H1 (cell line): Measurements from ENCODE around the gene TWSG1. TPM values are rescaled to one million over a fixed set of nuclear protein-coding genes. Genes with fewer than 3 reads are reported as not detected.

Experiments used
- CTCF ChIA-PET: fragments of 300-600 bp; sonication (Branson Sonifier 250); formaldehyde crosslinking; loops from one replicate; lab custom pipeline; 2021; ENCODE audit not compliant: partially characterized antibody; lab: Charles Lee
- POLR2A ChIA-PET: fragments of 300-600 bp; sonication (Branson Sonifier 250); formaldehyde crosslinking; loops from one replicate; lab custom pipeline; 2021; ENCODE audit warnings: inconsistent platforms; ENCODE audit not compliant: partially characterized antibody; lab: Charles Lee
- DNase-seq, 2 experiments: peaks; one replicate each; pipeline versions ENCODE4 v3.0.0 to v3.0.0-alpha.2; 2010 to 2022; ENCODE audit warnings: low spot score in 2 of 2, low read depth in 1 of 2, mixed read lengths in 1 of 2
- FAIRE-seq: peaks from 2 replicates; lab custom pipeline; 2011; peaks lifted over from hg19 to GRCh38; lab: Jason Lieb, UNC
- H2AFZ ChIP-seq: 2 replicates; pipeline ENCODE4 v1.8.1; 2012; ENCODE audit warnings: low read length, inconsistent platforms
- H2AK5ac ChIP-seq: 2 replicates; pipeline ENCODE4 v1.6.1; 2013; ENCODE audit warnings: low read depth, low read length
- H2BK120ac ChIP-seq: replicated peaks from 2 replicates; pipeline ENCODE3; 2013; ENCODE audit warnings: low read depth, low read length, inconsistent platforms
- H2BK12ac ChIP-seq: 2 replicates; pipeline ENCODE4 v1.6.1; 2013; ENCODE audit warnings: low read depth, low read length
- H2BK15ac ChIP-seq: 2 replicates; pipeline ENCODE4 v1.6.1; 2013; ENCODE audit warnings: low read length
- H2BK20ac ChIP-seq: 2 replicates; pipeline ENCODE4 v1.6.1; 2013; ENCODE audit warnings: low read length
- H2BK5ac ChIP-seq: 2 replicates; pipeline ENCODE4 v1.6.1; 2013; ENCODE audit warnings: low read depth, low read length
- H3K14ac ChIP-seq: 2 replicates; pipeline ENCODE4 v1.6.1; 2013; ENCODE audit warnings: inconsistent platforms; ENCODE audit not compliant: insufficient read length
- H3K18ac ChIP-seq: 2 replicates; pipeline ENCODE4 v1.6.1; 2013; ENCODE audit warnings: low read length; ENCODE audit errors: extremely low read depth
- H3K23ac ChIP-seq: 2 replicates; pipeline ENCODE4 v1.6.1; 2013; ENCODE audit warnings: inconsistent platforms; ENCODE audit not compliant: insufficient read length
- H3K23me2 ChIP-seq: 2 replicates; pipeline ENCODE4 v1.6.1; 2013; ENCODE audit warnings: low read depth, low read length
- H3K27ac ChIP-seq: 2 replicates; pipeline ENCODE4 v1.6.1; 2011; ENCODE audit warnings: low read depth, low read length, inconsistent platforms
- H3K27me3 ChIP-seq, 4 experiments: replicated peaks in 1 of 4; 1 replicate in 1 of 4; 2 replicates in 3 of 4; pipeline versions ENCODE4 v1.6.1 to v1.8.1; 2011 to 2013; ENCODE audit warnings: low read length in 3 of 4, mild to moderate bottlenecking in 3 of 4, inconsistent platforms in 2 of 4, mixed read lengths in 2 of 4, moderate library complexity in 1 of 4; ENCODE audit not compliant: control insufficient read depth in 3 of 4, insufficient read depth in 3 of 4; ENCODE audit errors: extremely low read depth in 1 of 4
- H3K36me3 ChIP-seq, 4 experiments: 2 replicates each; pipeline versions ENCODE4 v1.6.1 to v1.8.1; 2011 to 2013; ENCODE audit warnings: mild to moderate bottlenecking in 4 of 4, low read length in 3 of 4, moderate library complexity in 2 of 4, control low read depth in 1 of 4, inconsistent platforms in 1 of 4; ENCODE audit not compliant: insufficient read depth in 4 of 4, control insufficient read depth in 2 of 4
- H3K4ac ChIP-seq: replicated peaks from 2 replicates; pipeline ENCODE3; 2013; ENCODE audit warnings: low read length, low read depth, mixed read lengths, inconsistent platforms; ENCODE audit not compliant: insufficient read length
- H3K4me1 ChIP-seq, 4 experiments: replicated peaks in 1 of 4; 1 replicate in 1 of 4; 2 replicates in 3 of 4; pipeline versions ENCODE4 v1.6.1 to v1.8.1; 2011 to 2013; ENCODE audit warnings: low read length in 3 of 4, inconsistent platforms in 2 of 4, mixed read lengths in 1 of 4; ENCODE audit not compliant: insufficient read depth in 4 of 4, control insufficient read depth in 3 of 4
- H3K4me2 ChIP-seq, 2 experiments: 2 replicates each; pipeline versions ENCODE4 v1.6.1 to v1.8.1; 2011 to 2013; ENCODE audit warnings: low read depth in 2 of 2, low read length in 2 of 2, control low read depth in 1 of 2, inconsistent platforms in 1 of 2, mild to moderate bottlenecking in 1 of 2; ENCODE audit not compliant: insufficient read depth in 1 of 2
- H3K4me3 ChIP-seq, 4 experiments: fragments of 200-600, 300-600 bp in 1 of 4; sonication (generic), shearing (Covaris generic), sonication (Bioruptor Twin) in 1 of 4; 2 replicates each; pipeline versions ENCODE4 v1.5.1 to v1.8.1; 2011 to 2016; ENCODE audit warnings: low read length in 4 of 4, low read depth in 3 of 4, control low read depth in 2 of 4, inconsistent platforms in 2 of 4, mild to moderate bottlenecking in 2 of 4, mixed read lengths in 1 of 4, moderate library complexity in 1 of 4; ENCODE audit not compliant: insufficient read depth in 2 of 4; ENCODE audit errors: extremely low read depth in 1 of 4
- H3K56ac ChIP-seq: replicated peaks from 2 replicates; pipeline ENCODE3; 2013; ENCODE audit warnings: low read depth, mild to moderate bottlenecking, mixed read lengths, low read length, inconsistent platforms; ENCODE audit not compliant: insufficient read length
- H3K79me1 ChIP-seq: 2 replicates; pipeline ENCODE4 v1.6.1; 2013; ENCODE audit warnings: low read depth, low read length, control low read depth
- H3K79me2 ChIP-seq, 2 experiments: 2 replicates each; pipeline versions ENCODE4 v1.6.1 to v1.8.1; 2012 to 2013; ENCODE audit warnings: low read length in 2 of 2, mild to moderate bottlenecking in 2 of 2, inconsistent platforms in 1 of 2; ENCODE audit not compliant: insufficient read depth in 2 of 2, control insufficient read depth in 1 of 2
- H3K9ac ChIP-seq, 4 experiments: replicated peaks in 1 of 4; 1 replicate in 1 of 4; 2 replicates in 3 of 4; pipeline versions ENCODE4 v1.6.1 to v1.8.1; 2011 to 2013; ENCODE audit warnings: low read depth in 3 of 4, low read length in 3 of 4, control low read depth in 2 of 4, mild to moderate bottlenecking in 2 of 4, moderate library complexity in 2 of 4, inconsistent platforms in 1 of 4; ENCODE audit errors: extremely low read depth in 1 of 4
- H3K9me3 ChIP-seq, 2 experiments: 2 replicates each; pipeline versions ENCODE4 v1.6.1 to v1.8.1; 2012 to 2013; ENCODE audit warnings: mild to moderate bottlenecking in 2 of 2, moderate library complexity in 2 of 2, control low read depth in 1 of 2, inconsistent platforms in 1 of 2, low read depth in 1 of 2, low read length in 1 of 2, mixed read lengths in 1 of 2; ENCODE audit not compliant: insufficient read depth in 2 of 2
- H4K20me1 ChIP-seq, 2 experiments: replicated peaks in 1 of 2; 2 replicates each; pipeline versions ENCODE3 to v1.8.1; 2011 to 2013; ENCODE audit warnings: inconsistent platforms in 2 of 2, low read length in 2 of 2, mild to moderate bottlenecking in 1 of 2; ENCODE audit not compliant: insufficient read depth in 2 of 2, control insufficient read depth in 1 of 2
- H4K5ac ChIP-seq: 2 replicates; pipeline ENCODE4 v1.6.1; 2013; ENCODE audit warnings: low read length, low read depth, mixed read lengths, inconsistent platforms; ENCODE audit not compliant: insufficient read length
- H4K8ac ChIP-seq: 2 replicates; pipeline ENCODE4 v1.8.0; 2013; ENCODE audit warnings: mild to moderate bottlenecking, moderate library complexity, low read length, inconsistent platforms; ENCODE audit not compliant: insufficient read depth; ENCODE audit errors: extremely low read depth
- H4K91ac ChIP-seq: replicated peaks from 2 replicates; pipeline ENCODE3; 2013; ENCODE audit warnings: low read length, mixed read lengths, inconsistent platforms; ENCODE audit not compliant: insufficient read length
- FOSL1 ChIP-seq: IDR thresholded peaks from 2 replicates; pipeline ENCODE4 v1.6.1; 2011; ENCODE audit warnings: mild to moderate bottlenecking, low read depth, low read length, moderate library complexity; ENCODE audit not compliant: insufficient read depth
- JUN ChIP-seq: IDR thresholded peaks from 2 replicates; pipeline ENCODE4 v1.6.1; 2011; ENCODE audit warnings: low read depth, mild to moderate bottlenecking, improper control_type of control experiment, low read length
- KDM5A ChIP-seq: fragments of 200-600 bp; IDR thresholded peaks from 2 replicates; pipeline ENCODE4 v1.7.1; 2012; ENCODE audit warnings: mild to moderate bottlenecking, low read length, inconsistent platforms, mixed read lengths
- POU5F1 ChIP-seq: IDR thresholded peaks from 2 replicates; pipeline ENCODE4 v1.6.1; 2011; ENCODE audit warnings: low read depth, mild to moderate bottlenecking, low read length, moderate library complexity
- RXRA ChIP-seq: IDR thresholded peaks from 2 replicates; pipeline ENCODE4 v1.6.1; 2011; ENCODE audit warnings: low read depth, mild to moderate bottlenecking, low read length, moderate library complexity; ENCODE audit not compliant: insufficient read depth
- SAP30 ChIP-seq: fragments of 300-600 bp; sonication (generic); IDR thresholded peaks from 2 replicates; pipeline ENCODE4 v1.7.1; 2012; ENCODE audit warnings: low read length, moderate library complexity, mild to moderate bottlenecking, inconsistent platforms; ENCODE audit not compliant: insufficient read depth, insufficient replicate concordance
- SIN3A ChIP-seq, 2 experiments: IDR thresholded peaks in 1 of 2; conservative IDR thresholded peaks in 1 of 2; 2 replicates each; pipeline ENCODE4 v1.6.1; 2011 to 2012; ENCODE audit warnings: low read length in 2 of 2, improper control_type of control experiment in 1 of 2, low read depth in 1 of 2, mild to moderate bottlenecking in 1 of 2
- TBP ChIP-seq: IDR thresholded peaks from 2 replicates; pipeline ENCODE4 v1.6.1; 2011; ENCODE audit warnings: low read depth, low read length, improper control_type of control experiment
- YY1 ChIP-seq: IDR thresholded peaks from 2 replicates; pipeline ENCODE4 v1.6.1; 2011; ENCODE audit warnings: low read depth, mild to moderate bottlenecking, low read length
- WGBS, 2 experiments: shearing (Covaris generic) in 1 of 2; methylation state at CpG; one replicate each; pipeline versions ENCODE4 v1.1.6 to v1.1.7; 2013 to 2015; ENCODE audit warnings: low lambda C conversion rate in 2 of 2, mixed read lengths in 2 of 2, inconsistent platforms in 1 of 2, low coverage in 1 of 2, missing lambda C conversion rate in 1 of 2; ENCODE audit not compliant: insufficient replicate concordance in 2 of 2, insufficient coverage in 1 of 2, insufficient read length in 1 of 2; ENCODE audit errors: extremely low coverage in 1 of 2, missing lambda C conversion rate in 1 of 2; 5-methylcytosine and 5-hydroxymethylcytosine counted together
- polyA plus RNA-seq, 7 experiments: library from polyadenylated mRNA; depleted of rRNA in 3 of 7; stranded (reverse) in 5 of 7; unstranded in 2 of 7; fragments of >200 nt in 5 of 7; fragments of 200-250 nt in 2 of 7; gene quantifications; 1 replicate in 5 of 7; 2 replicates in 1 of 7; 4 replicates in 1 of 7; pipeline versions ENCODE4 v1.2.1 to v1.2.3, GENCODE V29; 2011 to 2013; ENCODE audit warnings: missing spikeins in 2 of 7, mixed read lengths in 2 of 7
- total RNA-seq: library from RNA; stranded (reverse); fragmentation: NEBNext Ultra II Directional; extraction: Animal tissue kit (Norgen Biotek cat#: 25700); gene quantifications from 2 replicates; pipeline ENCODE4 v1.2.1, GENCODE V29; 2021
- TF ChIP-seq, protein P1 (sequence below): IDR thresholded peaks from 2 replicates; pipeline ENCODE4 v1.6.1; 2011; ENCODE audit warnings: low read length, improper control_type of control experiment
- TF ChIP-seq, protein P2 (sequence below): IDR thresholded peaks from 2 replicates; pipeline ENCODE4 v1.6.1; 2012; ENCODE audit warnings: low read length, inconsistent platforms

Gene TWSG1
- total and polyA plus RNA-seq, 2 of the 8 experiments (the other 6 are each of a cell fraction or from before 2014, with no cell fraction given) = 11.8 to 19.8 TPM

DNA sequence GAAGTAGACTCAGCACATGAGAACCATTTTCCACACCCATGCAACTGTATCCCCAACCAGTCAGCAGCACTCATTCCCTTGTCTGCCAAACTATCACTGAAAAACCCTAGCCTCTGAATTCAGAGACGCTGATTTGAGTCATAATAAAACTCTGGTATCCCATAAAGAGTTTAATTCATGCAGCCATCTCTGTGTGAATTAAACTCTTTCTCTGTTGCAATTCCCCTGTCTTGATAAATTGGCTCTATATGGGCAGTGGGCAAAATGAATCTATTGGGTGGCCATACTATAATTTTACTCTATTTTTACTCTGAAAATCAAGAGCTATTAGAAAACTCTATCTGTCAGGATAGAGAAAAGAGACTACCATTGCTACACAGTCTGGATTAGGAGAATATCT is 40.6 kb upstream of the TWSG1 start:
- POLR2A ChIA-PET = no interaction called here
- TF ChIP-seq YY1 (no peak), JUN (no peak), POU5F1 (no peak), FOSL1 (no peak), SAP30 (no peak), RXRA (no peak), KDM5A (no peak), SIN3A (conservative IDR thresholded peaks at IDR 0.05 in 1 of 2, IDR thresholded peaks at IDR 0.05 in 1 of 2; ENCODE audit: low read depth in 1 of 2, low read length in 2 of 2) (no peak), TBP (no peak)
- TF ChIP-seq, protein P1, sequence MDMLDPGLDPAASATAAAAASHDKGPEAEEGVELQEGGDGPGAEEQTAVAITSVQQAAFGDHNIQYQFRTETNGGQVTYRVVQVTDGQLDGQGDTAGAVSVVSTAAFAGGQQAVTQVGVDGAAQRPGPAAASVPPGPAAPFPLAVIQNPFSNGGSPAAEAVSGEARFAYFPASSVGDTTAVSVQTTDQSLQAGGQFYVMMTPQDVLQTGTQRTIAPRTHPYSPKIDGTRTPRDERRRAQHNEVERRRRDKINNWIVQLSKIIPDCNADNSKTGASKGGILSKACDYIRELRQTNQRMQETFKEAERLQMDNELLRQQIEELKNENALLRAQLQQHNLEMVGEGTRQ = no peak
- TF ChIP-seq, protein P2, sequence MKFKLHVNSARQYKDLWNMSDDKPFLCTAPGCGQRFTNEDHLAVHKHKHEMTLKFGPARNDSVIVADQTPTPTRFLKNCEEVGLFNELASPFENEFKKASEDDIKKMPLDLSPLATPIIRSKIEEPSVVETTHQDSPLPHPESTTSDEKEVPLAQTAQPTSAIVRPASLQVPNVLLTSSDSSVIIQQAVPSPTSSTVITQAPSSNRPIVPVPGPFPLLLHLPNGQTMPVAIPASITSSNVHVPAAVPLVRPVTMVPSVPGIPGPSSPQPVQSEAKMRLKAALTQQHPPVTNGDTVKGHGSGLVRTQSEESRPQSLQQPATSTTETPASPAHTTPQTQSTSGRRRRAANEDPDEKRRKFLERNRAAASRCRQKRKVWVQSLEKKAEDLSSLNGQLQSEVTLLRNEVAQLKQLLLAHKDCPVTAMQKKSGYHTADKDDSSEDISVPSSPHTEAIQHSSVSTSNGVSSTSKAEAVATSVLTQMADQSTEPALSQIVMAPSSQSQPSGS = no peak

More for the DNA sequence above, 40.6 kb upstream of the TWSG1 start:
- H2BK5ac ChIP-seq = no peak overlapping the region
- H3K4ac ChIP-seq = no peak overlapping the region
- WGBS, 2 experiments = 95% methylated on average over 1 of the region's 1 CpG; no CpG with 5 or more reads in 1 of the 2 experiments
- H3K23ac ChIP-seq = no peak overlapping the region
- peaks cover 29 to 34% of the 10 kb centered on the region in 2 experiments for H3K9me3 ChIP-seq
- H3K18ac ChIP-seq = no peak overlapping the region
- no peaks in the 10 kb centered on the region for H3K27me3 ChIP-seq
- no peaks in the 10 kb centered on the region for H3K79me2 ChIP-seq
- FAIRE-seq = no peak
- CTCF ChIA-PET = interaction anchor here (0.6 kb wide), 1 partner anchor 11 kb away, joined by 3 read pairs; no protein-coding TSS in a partner anchor
- H2AK5ac ChIP-seq = no peak overlapping the region
- H2BK120ac ChIP-seq = no peak overlapping the region
- no peak overlapping the region for H3K27ac ChIP-seq
- H3K4me2 ChIP-seq = no peak overlapping the region
- H3K14ac ChIP-seq = no peak overlapping the region
- H4K20me1 ChIP-seq = no peaks in the 10 kb centered on the region
- no peaks in the 10 kb centered on the region; the same call in 1 of the 2 replicates for H3K23me2 ChIP-seq
- no peak overlapping the region for H2BK15ac ChIP-seq
- H4K8ac ChIP-seq = no peak overlapping the region
- no peak overlapping the region for H4K91ac ChIP-seq
- H3K36me3 ChIP-seq = peaks cover 0 to 8% (median 0%) of the 10 kb centered on the region in 4 experiments; a peak in 2 of 8 replicates
- no peak overlapping the region for H4K5ac ChIP-seq
- no peak overlapping the region for H2BK20ac ChIP-seq
- no peak for DNase-seq
- H3K4me1 ChIP-seq = no peaks in the 10 kb centered on the region
- no peak overlapping the region for H3K9ac ChIP-seq
- H3K56ac ChIP-seq = no peak overlapping the region
- no peak overlapping the region for H2AFZ ChIP-seq
- H2BK12ac ChIP-seq = no peak overlapping the region
- H3K79me1 ChIP-seq = no peaks in the 10 kb centered on the region
- H3K4me3 ChIP-seq = no peak overlapping the region
